Cardiac fibroblast (primary cell): ENCODE measurements around the gene ANKDD1A.

Experiments
- DNase-seq, 2 donors: peaks; one replicate each; pipeline versions ENCODE4 v3.0.0 to v3.0.0-alpha.2; 2010; ENCODE audit warnings: low read depth in 2 of 2
- H3K4me3 ChIP-seq, 2 donors: replicated peaks in 1 of 2; 1 replicate in 1 of 2; 2 replicates in 1 of 2; pipeline ENCODE4 v1.5.1; 2011; ENCODE audit warnings: low read depth in 2 of 2, low read length in 2 of 2, mild to moderate bottlenecking in 2 of 2, moderate library complexity in 1 of 2
- TF ChIP-seq, protein P1 (sequence below): IDR thresholded peaks from one replicate; pipeline ENCODE4 v1.5.1; 2011; ENCODE audit warnings: low read depth, mild to moderate bottlenecking, low read length, inconsistent platforms

The ANKDD1A gene

GRCh38 chr15:64902863-64903262, 8.8 kb upstream of the ANKDD1A start:
- H3K4me3 ChIP-seq = no peak overlapping the region
- peak in 1 of 2 donors; percentile 33 for DNase-seq
- TF ChIP-seq, protein P1, sequence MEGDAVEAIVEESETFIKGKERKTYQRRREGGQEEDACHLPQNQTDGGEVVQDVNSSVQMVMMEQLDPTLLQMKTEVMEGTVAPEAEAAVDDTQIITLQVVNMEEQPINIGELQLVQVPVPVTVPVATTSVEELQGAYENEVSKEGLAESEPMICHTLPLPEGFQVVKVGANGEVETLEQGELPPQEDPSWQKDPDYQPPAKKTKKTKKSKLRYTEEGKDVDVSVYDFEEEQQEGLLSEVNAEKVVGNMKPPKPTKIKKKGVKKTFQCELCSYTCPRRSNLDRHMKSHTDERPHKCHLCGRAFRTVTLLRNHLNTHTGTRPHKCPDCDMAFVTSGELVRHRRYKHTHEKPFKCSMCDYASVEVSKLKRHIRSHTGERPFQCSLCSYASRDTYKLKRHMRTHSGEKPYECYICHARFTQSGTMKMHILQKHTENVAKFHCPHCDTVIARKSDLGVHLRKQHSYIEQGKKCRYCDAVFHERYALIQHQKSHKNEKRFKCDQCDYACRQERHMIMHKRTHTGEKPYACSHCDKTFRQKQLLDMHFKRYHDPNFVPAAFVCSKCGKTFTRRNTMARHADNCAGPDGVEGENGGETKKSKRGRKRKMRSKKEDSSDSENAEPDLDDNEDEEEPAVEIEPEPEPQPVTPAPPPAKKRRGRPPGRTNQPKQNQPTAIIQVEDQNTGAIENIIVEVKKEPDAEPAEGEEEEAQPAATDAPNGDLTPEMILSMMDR = no peak

DNA sequence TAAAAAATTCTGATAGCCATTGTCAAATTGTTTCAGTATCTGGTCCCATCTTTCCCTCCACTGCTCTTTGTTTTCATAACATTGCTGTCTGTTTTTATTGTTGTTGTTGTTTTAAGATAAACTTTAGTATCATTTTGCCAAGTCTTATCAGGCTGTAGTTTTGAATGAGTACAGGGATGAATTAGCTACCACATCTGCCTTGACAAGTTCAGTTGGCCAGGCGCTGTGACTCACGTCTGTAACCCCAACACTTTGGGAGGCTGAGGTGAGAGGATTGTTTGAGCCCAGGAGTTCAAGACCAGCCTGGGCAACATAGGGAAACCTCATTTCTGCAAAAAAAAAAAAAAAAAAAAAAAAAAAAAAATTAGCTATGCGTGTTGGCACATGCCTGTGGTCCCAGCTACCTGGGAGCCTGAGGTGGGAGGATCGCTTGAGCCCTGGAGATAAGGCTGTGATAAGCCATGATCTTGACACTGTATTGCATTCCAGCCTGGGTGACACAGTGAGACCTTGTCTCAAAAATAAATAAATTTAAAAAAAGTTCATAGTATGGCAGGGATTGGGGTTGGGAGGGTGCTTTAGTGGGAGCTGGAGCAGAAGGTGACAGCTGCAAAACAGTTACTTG, 8.3 kb upstream of the ANKDD1A start:
- TF ChIP-seq, protein P1 = no peak
- DNase-seq = peak in 1 of 2 donors; percentile 32
- H3K4me3 ChIP-seq = no peak overlapping the region

GRCh38 chr15:64904189-64904588, 7.5 kb upstream of the ANKDD1A start:
- TF ChIP-seq, protein P1 = no peak
- H3K4me3 ChIP-seq = no peak overlapping the region
- no peak for DNase-seq

GRCh38 chr15:64905119-64905831, 6.4 kb upstream of the ANKDD1A start:
- peak overlapping the region; percentile 21 to 39 for H3K4me3 ChIP-seq
- peak; percentile 76 to 79 for DNase-seq
- TF ChIP-seq, protein P1 = peak; percentile 95

DNA sequence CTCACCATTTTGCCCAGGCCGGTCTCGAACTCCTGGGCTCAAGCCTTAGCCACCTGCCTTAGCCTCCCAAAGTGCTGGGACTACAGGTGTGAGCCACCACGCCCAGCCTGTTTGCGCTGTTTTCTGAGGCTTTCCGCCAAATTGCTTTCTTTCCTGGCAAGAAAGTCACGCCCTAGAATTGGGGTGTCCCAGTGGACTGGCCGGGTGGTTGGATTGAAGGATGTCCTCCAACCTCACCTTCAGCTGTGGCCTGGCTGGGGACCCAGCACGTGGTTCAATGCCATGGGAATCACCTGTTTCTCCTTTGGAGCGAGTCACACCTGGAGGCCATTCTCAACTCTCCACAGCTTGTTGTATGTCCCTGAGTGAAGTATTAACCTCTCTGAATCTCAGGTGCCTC, 5.8 kb upstream of the ANKDD1A start:
- H3K4me3 ChIP-seq = no peak overlapping the region
- DNase-seq = no peak
- TF ChIP-seq, protein P1 = no peak

DNA sequence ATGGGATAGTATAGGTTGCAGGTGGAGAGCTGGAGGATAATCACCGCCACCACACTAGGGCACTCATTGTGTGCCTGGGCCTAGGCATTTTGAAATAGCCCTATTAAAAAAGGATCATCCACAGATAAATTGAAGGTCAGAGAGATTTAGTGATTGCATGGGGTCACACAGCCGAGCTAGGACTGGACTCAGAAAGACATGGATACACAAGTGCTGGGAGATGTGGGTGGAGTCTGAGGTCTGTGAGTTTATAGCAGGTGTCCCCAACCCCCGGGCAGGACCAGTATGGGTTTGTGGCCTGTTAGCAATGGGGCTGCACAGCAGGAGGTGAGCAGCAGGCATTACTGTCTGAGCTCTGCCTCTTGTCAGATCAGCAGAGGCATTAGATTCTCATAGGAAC, 5.3 kb upstream of the ANKDD1A start:
- H3K4me3 ChIP-seq = no peak overlapping the region
- TF ChIP-seq, protein P1 = no peak
- DNase-seq = no peak
